HepG2 (cell line): ENCODE data around the gene SLC9A8. TPM values are rescaled to one million over a fixed set of nuclear protein-coding genes. Genes with fewer than 3 reads are reported as not detected.

Source experiments
- AKAP8 ChIP-seq: sonication (generic); formaldehyde crosslinking; IDR thresholded peaks from 2 replicates; pipeline ENCODE4 v1.5.1; 2020; ENCODE audit warnings: mild to moderate bottlenecking, missing genetic modification reagents
- EP300 ChIP-seq, 3 experiments: sonication (generic) in 1 of 3; formaldehyde crosslinking in 1 of 3; IDR thresholded peaks; 2 replicates each; pipeline versions ENCODE4 v1.5.1 to v1.6.1; 2011 to 2020; ENCODE audit warnings: low read depth in 2 of 3, low read length in 2 of 3, borderline replicate concordance in 1 of 3, improper control_type of control experiment in 1 of 3, mild to moderate bottlenecking in 1 of 3, missing genetic modification reagents in 1 of 3, moderate library complexity in 1 of 3
- GABPB1 ChIP-seq: IDR thresholded peaks from 2 replicates; pipeline ENCODE4 v1.6.1; 2016; ENCODE audit warnings: mild to moderate bottlenecking, missing genetic modification reagents, moderate library complexity, missing compliant biosample characterization
- HMGA1 ChIP-seq: sonication (generic); formaldehyde crosslinking; conservative IDR thresholded peaks from 2 replicates; pipeline ENCODE4 v1.4.0; 2020; ENCODE audit warnings: missing genetic modification reagents
- MXI1 ChIP-seq: IDR thresholded peaks from 3 replicates; pipeline ENCODE4 v1.6.1; 2012; ENCODE audit warnings: low read depth, low read length, inconsistent platforms, borderline replicate concordance
- POGZ ChIP-seq: sonication (generic); formaldehyde crosslinking; IDR thresholded peaks from 2 replicates; pipeline ENCODE4 v1.4.0; 2020; ENCODE audit warnings: mild to moderate bottlenecking, missing genetic modification reagents
- PRMT3 ChIP-seq: sonication (generic); formaldehyde crosslinking; IDR thresholded peaks from 2 replicates; pipeline ENCODE4 v1.8.1; 2022; ENCODE audit warnings: low read depth, mild to moderate bottlenecking, moderate library complexity, missing genetic modification reagents, borderline replicate concordance
- SMARCE1 ChIP-seq: fragments of 450-650 bp; IDR thresholded peaks from 2 replicates; pipeline ENCODE4 v1.6.1; 2017; ENCODE audit warnings: borderline replicate concordance
- ZFP36 ChIP-seq: fragments of 150-350 bp; IDR thresholded peaks from 2 replicates; pipeline ENCODE4 v1.6.1; 2018; ENCODE audit warnings: borderline replicate concordance, low read length, low read depth; ENCODE audit not compliant: partially characterized antibody
- ZFP41 ChIP-seq: sonication (generic); formaldehyde crosslinking; IDR thresholded peaks from 2 replicates; pipeline ENCODE4 v1.4.0; 2020; ENCODE audit warnings: mild to moderate bottlenecking, missing genetic modification reagents, borderline replicate concordance
- ZNF124 ChIP-seq: sonication (generic); formaldehyde crosslinking; IDR thresholded peaks from 2 replicates; pipeline ENCODE4 v1.4.0; 2020; ENCODE audit warnings: missing genetic modification reagents
- ZNF431 ChIP-seq: sonication (generic); formaldehyde crosslinking; IDR thresholded peaks from 2 replicates; pipeline ENCODE4 v1.9.0; 2022; ENCODE audit warnings: missing genetic modification reagents, low read depth, mild to moderate bottlenecking, borderline replicate concordance
- ZNF556 ChIP-seq: sonication (generic); formaldehyde crosslinking; IDR thresholded peaks from 2 replicates; pipeline ENCODE4 v1.4.0; 2020; ENCODE audit warnings: mild to moderate bottlenecking, missing genetic modification reagents, borderline replicate concordance
- ZNF644 ChIP-seq: IDR thresholded peaks from 2 replicates; pipeline ENCODE4 v1.6.1; 2016; ENCODE audit warnings: low read depth
- ZNF790 ChIP-seq: sonication (generic); formaldehyde crosslinking; IDR thresholded peaks from 2 replicates; pipeline ENCODE4 v1.8.0; 2022; ENCODE audit warnings: missing genetic modification reagents, mild to moderate bottlenecking, borderline replicate concordance
- ZNF792 ChIP-seq: IDR thresholded peaks from 2 replicates; pipeline ENCODE4 v1.6.1; 2016
- ZNF850 ChIP-seq: sonication (generic); formaldehyde crosslinking; conservative IDR thresholded peaks from 2 replicates; pipeline ENCODE4 v1.9.0; 2021; ENCODE audit warnings: mild to moderate bottlenecking, missing genetic modification reagents
- polyA plus RNA-seq, 8 experiments: library from polyadenylated mRNA; depleted of rRNA in 3 of 8; stranded (reverse) in 7 of 8; unstranded in 1 of 8; fragments of >200 nt; fragmentation: Illumina TruSeq in 4 of 8; extraction: Trizol in 4 of 8; gene quantifications; 2 replicates each; pipeline versions ENCODE4 v1.2.1 to v1.2.3, GENCODE V29; 2011 to 2016; ENCODE audit warnings: low read depth in 4 of 8, missing spikeins in 1 of 8, mixed read lengths in 1 of 8; ENCODE audit not compliant: insufficient read depth in 1 of 8
- total RNA-seq, 5 experiments: library from RNA; depleted of rRNA; stranded (reverse); fragments of >200 nt; fragmentation: Illumina TruSeq; extraction: Trizol; gene quantifications; 2 replicates each; pipeline ENCODE4 v1.2.3, GENCODE V29; 2016; ENCODE audit warnings: low read depth in 1 of 5
- TF ChIP-seq, protein P1 (sequence below): sonication (generic); formaldehyde crosslinking; conservative IDR thresholded peaks from 2 replicates; pipeline ENCODE4 v1.4.0; 2020; ENCODE audit warnings: missing genetic modification reagents
- TF ChIP-seq, protein P2 (sequence below): IDR thresholded peaks from 2 replicates; pipeline ENCODE4 v1.6.1; 2016; ENCODE audit warnings: low read depth, borderline replicate concordance
- TF ChIP-seq, protein P3 (sequence below): IDR thresholded peaks from 2 replicates; pipeline ENCODE4 v1.6.1; 2018; ENCODE audit warnings: missing genetic modification reagents, mild to moderate bottlenecking, missing compliant biosample characterization
- TF ChIP-seq, protein P4 (sequence below): fragments of 450-650 bp; IDR thresholded peaks from 2 replicates; pipeline ENCODE4 v1.6.1; 2017
- TF ChIP-seq, protein P5 (sequence below): sonication (generic); formaldehyde crosslinking; IDR thresholded peaks from 2 replicates; pipeline ENCODE4 v1.8.0; 2022; ENCODE audit warnings: missing genetic modification reagents, mild to moderate bottlenecking, inconsistent platforms, borderline replicate concordance
- TF ChIP-seq, protein P6 (sequence below): IDR thresholded peaks from 2 replicates; pipeline ENCODE4 v1.6.1; 2016; ENCODE audit warnings: low read depth

Gene SLC9A8
- total and polyA plus RNA-seq, 2 of the 13 experiments (the other 11 are each of a cell fraction or from before 2014, with no cell fraction given) = 4.1 to 7.4 TPM

GRCh38 chr20:49935746-49936152 lies 123.1 kb downstream of the SLC9A8 start (continued):
- TF ChIP-seq, protein P1, sequence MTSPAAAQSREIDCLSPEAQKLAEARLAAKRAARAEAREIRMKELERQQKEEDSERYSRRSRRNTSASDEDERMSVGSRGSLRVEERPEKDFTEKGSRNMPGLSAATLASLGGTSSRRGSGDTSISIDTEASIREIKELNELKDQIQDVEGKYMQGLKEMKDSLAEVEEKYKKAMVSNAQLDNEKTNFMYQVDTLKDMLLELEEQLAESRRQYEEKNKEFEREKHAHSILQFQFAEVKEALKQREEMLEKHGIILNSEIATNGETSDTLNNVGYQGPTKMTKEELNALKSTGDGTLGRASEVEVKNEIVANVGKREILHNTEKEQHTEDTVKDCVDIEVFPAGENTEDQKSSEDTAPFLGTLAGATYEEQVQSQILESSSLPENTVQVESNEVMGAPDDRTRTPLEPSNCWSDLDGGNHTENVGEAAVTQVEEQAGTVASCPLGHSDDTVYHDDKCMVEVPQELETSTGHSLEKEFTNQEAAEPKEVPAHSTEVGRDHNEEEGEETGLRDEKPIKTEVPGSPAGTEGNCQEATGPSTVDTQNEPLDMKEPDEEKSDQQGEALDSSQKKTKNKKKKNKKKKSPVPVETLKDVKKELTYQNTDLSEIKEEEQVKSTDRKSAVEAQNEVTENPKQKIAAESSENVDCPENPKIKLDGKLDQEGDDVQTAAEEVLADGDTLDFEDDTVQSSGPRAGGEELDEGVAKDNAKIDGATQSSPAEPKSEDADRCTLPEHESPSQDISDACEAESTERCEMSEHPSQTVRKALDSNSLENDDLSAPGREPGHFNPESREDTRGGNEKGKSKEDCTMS (CRISPR knock-in tag) = no peak
- TF ChIP-seq AKAP8 (CRISPR knock-in tag) (no peak), EP300 (IDR thresholded peaks at IDR 0.05; ENCODE audit: low read depth in 2 of 2, low read length in 2 of 2) (no peak), EP300 (CRISPR knock-in tag; IDR thresholded peaks at IDR 0.05; ENCODE audit: borderline replicate concordance) (no peak), HMGA1 (CRISPR knock-in tag) (no peak), ZNF556 (CRISPR knock-in tag) (no peak), POGZ (no peak), ZFP41 (CRISPR knock-in tag) (no peak), ZNF644 (CRISPR knock-in tag) (no peak), ZNF124 (CRISPR knock-in tag) (no peak), ZNF790 (CRISPR knock-in tag) (no peak; the same call in 1 of the 2 replicates), PRMT3 (CRISPR knock-in tag) (no peak), ZNF431 (CRISPR knock-in tag) (no peak), ZNF850 (CRISPR knock-in tag) (no peak), SMARCE1 (no peak), GABPB1 (CRISPR knock-in tag) (no peak), MXI1 (no peak), ZNF792 (CRISPR knock-in tag) (no peak; the same call in 1 of the 2 replicates), ZFP36 (no peak)
- TF ChIP-seq, protein P2, sequence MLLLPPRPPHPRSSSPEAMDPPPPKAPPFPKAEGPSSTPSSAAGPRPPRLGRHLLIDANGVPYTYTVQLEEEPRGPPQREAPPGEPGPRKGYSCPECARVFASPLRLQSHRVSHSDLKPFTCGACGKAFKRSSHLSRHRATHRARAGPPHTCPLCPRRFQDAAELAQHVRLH (CRISPR knock-in tag) = peak; percentile 6; the same call in 1 of the 2 replicates
- TF ChIP-seq, protein P3, sequence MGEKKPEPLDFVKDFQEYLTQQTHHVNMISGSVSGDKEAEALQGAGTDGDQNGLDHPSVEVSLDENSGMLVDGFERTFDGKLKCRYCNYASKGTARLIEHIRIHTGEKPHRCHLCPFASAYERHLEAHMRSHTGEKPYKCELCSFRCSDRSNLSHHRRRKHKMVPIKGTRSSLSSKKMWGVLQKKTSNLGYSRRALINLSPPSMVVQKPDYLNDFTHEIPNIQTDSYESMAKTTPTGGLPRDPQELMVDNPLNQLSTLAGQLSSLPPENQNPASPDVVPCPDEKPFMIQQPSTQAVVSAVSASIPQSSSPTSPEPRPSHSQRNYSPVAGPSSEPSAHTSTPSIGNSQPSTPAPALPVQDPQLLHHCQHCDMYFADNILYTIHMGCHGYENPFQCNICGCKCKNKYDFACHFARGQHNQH (CRISPR knock-in tag) = no peak
- TF ChIP-seq, protein P4, sequence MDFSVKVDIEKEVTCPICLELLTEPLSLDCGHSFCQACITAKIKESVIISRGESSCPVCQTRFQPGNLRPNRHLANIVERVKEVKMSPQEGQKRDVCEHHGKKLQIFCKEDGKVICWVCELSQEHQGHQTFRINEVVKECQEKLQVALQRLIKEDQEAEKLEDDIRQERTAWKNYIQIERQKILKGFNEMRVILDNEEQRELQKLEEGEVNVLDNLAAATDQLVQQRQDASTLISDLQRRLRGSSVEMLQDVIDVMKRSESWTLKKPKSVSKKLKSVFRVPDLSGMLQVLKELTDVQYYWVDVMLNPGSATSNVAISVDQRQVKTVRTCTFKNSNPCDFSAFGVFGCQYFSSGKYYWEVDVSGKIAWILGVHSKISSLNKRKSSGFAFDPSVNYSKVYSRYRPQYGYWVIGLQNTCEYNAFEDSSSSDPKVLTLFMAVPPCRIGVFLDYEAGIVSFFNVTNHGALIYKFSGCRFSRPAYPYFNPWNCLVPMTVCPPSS = no peak
- TF ChIP-seq, protein P5, sequence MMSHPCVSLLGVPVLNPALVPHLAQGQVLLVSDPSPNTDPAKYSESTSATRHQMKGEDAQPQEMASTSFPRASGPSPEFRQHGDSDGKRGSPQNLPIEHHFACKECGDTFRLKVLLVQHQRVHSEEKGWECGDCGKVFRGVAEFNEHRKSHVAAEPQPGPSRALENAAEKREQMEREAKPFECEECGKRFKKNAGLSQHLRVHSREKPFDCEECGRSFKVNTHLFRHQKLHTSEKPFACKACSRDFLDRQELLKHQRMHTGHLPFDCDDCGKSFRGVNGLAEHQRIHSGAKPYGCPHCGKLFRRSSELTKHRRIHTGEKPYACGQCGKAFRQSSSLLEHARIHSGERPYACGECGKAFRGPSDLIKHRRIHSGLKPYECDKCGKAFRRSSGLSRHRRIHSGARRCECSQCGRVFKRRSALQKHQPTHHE (CRISPR knock-in tag) = no peak
- TF ChIP-seq, protein P6, sequence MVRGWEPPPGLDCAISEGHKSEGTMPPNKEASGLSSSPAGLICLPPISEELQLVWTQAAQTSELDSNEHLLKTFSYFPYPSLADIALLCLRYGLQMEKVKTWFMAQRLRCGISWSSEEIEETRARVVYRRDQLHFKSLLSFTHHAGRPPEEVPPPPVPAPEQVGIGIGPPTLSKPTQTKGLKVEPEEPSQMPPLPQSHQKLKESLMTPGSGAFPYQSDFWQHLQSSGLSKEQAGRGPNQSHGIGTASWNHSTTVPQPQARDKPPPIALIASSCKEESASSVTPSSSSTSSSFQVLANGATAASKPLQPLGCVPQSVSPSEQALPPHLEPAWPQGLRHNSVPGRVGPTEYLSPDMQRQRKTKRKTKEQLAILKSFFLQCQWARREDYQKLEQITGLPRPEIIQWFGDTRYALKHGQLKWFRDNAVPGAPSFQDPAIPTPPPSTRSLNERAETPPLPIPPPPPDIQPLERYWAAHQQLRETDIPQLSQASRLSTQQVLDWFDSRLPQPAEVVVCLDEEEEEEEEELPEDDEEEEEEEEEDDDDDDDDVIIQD (CRISPR knock-in tag) = no peak
